Measurements from ENCODE around the gene CORO6. TPM values are rescaled to one million over a fixed set of nuclear protein-coding genes. Genes with fewer than 3 reads are reported as not detected.

The CORO6 gene
- total RNA-seq, 1 donor from 2014 or later: 1.9 TPM

- no peak for DNase-seq (ENCODE audit: low spot score)
Measured at GRCh38 chr17:29565643-29566472, 56.9 kb downstream of the CORO6 start.

Other genes with a start within 250 kb of the CORO6 start
- 84.7 TPM for gene TAOK1, start 232.5 kb downstream of the CORO6 start, total RNA-seq (ENCODE audit: insufficient read depth, low replicate concordance)
- 3.1 TPM for gene ABHD15, start 55.9 kb downstream of the CORO6 start, total RNA-seq (ENCODE audit: insufficient read depth, low replicate concordance)
- 51.3 TPM for gene TP53I13, start 54.2 kb downstream of the CORO6 start, total RNA-seq (ENCODE audit: insufficient read depth, low replicate concordance)
- gene GIT1, start 33.3 kb downstream of the CORO6 start, total RNA-seq (ENCODE audit: insufficient read depth, low replicate concordance): 1.9 TPM
- gene ANKRD13B, start 29.8 kb downstream of the CORO6 start, total RNA-seq (ENCODE audit: insufficient read depth, low replicate concordance): 3.6 TPM